Activated CD8-positive, alpha-beta memory T cell treated with anti-CD3 and anti-CD28 coated beads, Interleukin-2, amount 10 ng/mL, durations not matched to agents 7 days and 5 days (primary cell): ENCODE data around the gene OR5M10. TPM values are rescaled to one million over a fixed set of nuclear protein-coding genes. Genes with fewer than 3 reads are reported as not detected.

Experiments
- total RNA-seq, 2 experiments: library from RNA; stranded (reverse); gene quantifications; one replicate each; pipeline ENCODE4 v1.2.3, GENCODE V29; 2021

Gene OR5M10
- total RNA-seq, 2 experiments from 2014 or later = not detected

Other genes with a start within 250 kb of the OR5M10 start
- not detected for gene OR8K1, start 231.7 kb downstream of the OR5M10 start, total RNA-seq
- not detected for gene OR8J1, start 223.4 kb downstream of the OR5M10 start, total RNA-seq
- gene OR8U1, start 202.1 kb downstream of the OR5M10 start, total RNA-seq = not detected
- gene OR5AL1, start 165.0 kb downstream of the OR5M10 start, total RNA-seq = not detected
- gene OR5M3, start 104.4 kb downstream of the OR5M10 start, total RNA-seq = not detected
- gene OR5M8, start 86.4 kb downstream of the OR5M10 start, total RNA-seq = not detected
- not detected for gene OR5M11, start 34.5 kb downstream of the OR5M10 start, total RNA-seq
- gene OR5M1, start 37.2 kb upstream of the OR5M10 start, total RNA-seq = not detected
- not detected for gene OR5AP2, start 64.7 kb upstream of the OR5M10 start, total RNA-seq
- gene OR5AR1, start 86.0 kb upstream of the OR5M10 start, total RNA-seq = not detected
- gene OR9G1, start 121.4 kb upstream of the OR5M10 start, total RNA-seq = not detected
- gene OR9G4, start 171.0 kb upstream of the OR5M10 start, total RNA-seq = not detected